Left renal pelvis (tissue), 4 donors: ENCODE results near the gene FRMPD2. TPM values are rescaled to one million over a fixed set of nuclear protein-coding genes. Genes with fewer than 3 reads are reported as not detected.
"Not testable (repeated sequence)": the region's sequence is repeated elsewhere in the genome, so short reads cannot be mapped to it uniquely, and the experiment has no call there.

Source experiments
- DNase-seq, 4 donors: peaks; one replicate each; pipeline ENCODE4 v3.0.0-alpha.2; 2013; ENCODE audit warnings: low read depth in 4 of 4, low spot score in 3 of 4
- polyA plus RNA-seq, 4 donors: library from polyadenylated mRNA; unstranded; fragments of 120-200 nt; gene quantifications; one replicate each; pipeline ENCODE4 v1.2.1, GENCODE V29; 2013; ENCODE audit not compliant: insufficient read length in 4 of 4

Gene FRMPD2
- polyA plus RNA-seq, 4 donors: 0.08 to 1.1 (median 0.50) TPM

DNA sequence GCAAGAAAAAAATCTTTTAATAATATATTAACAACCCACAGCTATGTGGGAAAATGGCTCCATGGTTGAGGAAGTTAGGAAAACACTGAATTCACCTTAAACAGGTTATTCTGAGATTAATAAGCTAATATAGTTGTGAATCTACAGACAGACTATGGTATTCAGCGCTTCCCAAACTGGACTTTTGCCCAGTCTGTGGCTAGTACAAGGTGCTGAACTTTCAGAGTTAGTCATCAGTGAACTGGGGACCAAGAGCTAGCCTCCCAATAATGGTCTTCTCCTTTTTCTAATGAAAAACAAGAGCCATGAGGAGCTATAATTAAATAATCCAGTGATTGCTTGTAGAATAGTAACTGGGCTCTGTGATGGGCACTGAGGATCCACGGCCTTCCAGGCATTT, 65.3 kb downstream of the FRMPD2 start:
- DNase-seq: no peak

DNA sequence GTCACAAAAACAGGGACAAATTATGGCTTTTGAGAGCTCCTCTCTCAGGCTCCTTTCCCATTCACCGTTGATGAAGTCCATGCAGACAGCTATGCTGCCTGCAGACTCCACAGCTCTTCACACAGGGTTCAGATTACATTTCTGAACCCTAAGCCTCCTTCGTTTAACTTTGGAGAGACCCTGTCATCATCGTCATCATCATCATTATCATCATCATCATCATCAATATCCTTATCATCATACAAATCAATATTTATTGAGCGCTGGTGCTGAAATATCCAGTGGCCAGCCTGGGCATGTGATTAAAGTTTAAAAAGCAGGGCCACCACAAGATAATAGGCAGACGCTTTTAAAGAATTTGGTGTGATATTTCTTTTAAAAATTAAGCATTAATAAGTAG, 66.6 kb downstream of the FRMPD2 start:
- no peak for DNase-seq

DNA sequence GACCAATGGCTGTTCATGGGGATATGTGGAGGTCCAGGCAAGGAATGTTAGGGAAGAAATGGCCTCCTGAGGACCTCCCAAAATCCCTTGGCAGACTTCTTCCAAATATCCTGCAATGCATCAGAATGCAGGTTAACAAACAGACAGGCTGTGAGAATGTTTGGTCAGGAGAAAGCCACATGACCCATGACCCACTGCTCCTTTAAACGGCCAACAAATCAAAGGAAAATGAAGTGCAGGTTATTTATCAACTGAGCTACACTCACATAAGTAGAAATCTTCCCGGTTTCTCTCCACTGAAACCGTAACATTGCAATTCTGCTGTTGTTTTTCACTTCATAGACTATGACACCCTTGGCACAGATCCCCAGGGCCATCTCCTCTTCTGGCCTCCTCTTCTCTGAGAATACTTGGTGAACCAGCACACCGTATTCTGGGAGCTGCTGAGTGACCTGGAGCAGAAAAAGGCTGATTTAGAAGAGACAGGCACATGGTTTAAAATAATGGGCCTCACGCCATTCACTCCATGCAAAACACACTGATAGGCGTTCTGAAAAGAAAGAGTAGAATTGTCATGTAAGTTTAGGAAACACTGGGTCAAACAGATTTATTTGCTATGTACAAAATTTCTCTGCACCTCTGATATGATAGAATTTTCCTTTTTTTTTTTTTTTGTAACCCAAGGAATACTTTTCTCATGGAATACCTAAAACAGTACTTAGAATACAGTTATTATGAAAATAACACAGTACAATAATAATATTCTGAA, 67.8 kb downstream of the FRMPD2 start:
- DNase-seq: no peak

DNA sequence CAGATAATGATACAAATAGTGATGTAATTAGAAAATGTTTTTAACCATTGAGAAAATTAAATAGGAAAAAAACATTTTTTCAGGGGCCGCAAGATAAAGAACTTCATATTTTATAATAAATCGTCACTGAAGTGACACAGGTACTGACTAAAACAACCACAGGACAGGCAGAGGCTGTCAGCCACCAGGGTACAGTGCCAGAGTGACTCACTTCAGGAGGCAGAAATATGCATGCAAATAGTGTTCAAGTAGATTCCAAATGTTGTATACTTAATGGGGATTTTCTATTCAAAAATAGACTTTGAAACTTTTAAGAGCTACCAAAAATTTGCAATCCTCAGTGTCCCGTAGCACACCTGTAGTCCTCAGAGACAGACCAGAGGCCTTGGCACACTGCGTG, 68.6 kb downstream of the FRMPD2 start:
- DNase-seq: no peak

DNA sequence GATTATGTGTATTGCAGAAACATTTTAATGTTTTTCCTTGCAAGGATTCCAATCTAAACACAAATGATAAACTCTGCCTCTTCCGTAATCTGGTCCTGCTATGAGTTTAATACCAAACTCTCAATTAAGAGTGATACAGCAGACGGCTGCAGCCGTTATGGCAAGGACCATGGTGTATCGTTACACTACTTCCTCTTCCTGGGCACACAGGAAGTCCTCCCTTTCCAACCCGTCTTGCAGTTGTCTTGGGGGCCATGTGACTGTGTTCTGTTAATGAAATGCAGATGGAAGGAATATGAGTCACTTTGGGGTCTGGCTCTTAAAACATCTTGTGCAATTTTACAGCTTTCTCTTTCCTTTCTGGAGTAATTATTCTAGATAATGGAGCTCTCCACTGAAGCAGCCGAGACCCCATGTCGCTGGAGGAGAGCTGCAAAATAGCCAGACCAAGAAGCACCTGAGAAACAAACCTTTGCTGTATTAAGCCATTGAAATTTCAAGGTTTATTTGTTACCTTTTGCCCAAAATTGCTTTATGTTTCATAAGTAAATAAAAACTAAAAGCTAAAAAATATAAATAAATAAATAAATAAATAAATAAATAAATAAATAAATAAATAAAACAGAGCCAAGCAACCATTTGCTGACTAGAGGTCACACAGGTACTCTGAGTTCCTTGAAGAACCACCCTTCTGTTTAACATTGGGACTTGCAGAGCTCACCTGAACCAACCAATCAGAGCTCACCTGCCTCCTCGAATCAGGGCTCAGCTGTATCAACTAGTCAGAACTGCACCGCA, 74.7 kb downstream of the FRMPD2 start:
- DNase-seq: no peak

DNA sequence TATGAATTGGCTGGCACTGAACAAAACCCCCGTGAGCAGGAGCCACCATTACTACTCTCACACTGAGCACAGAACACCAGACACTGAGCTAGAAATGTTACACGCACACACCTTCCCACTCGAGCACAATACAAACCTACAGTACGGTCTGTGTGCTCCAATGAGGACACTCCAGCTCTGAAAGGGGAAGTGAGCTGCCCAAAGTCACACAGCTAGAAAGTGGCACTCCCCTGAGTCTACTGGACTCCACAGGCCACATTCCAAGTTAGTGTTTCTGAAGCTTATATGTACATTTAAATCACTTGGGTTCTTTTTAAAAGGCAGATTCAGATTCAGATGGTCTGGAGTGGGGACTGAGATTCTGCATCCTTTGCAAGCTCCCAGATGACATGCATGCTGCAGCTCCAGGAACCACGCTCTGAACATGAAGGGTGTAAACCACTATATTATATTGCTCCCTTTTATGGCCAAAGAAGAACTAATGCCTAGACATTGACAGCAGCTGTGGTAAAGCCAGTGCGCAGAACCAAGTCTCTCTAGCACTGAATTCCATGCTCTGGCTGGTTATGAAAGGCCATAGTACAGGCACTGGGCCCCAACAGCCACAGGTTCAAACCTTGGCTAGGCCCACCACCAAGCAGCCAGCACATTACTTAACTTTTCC, 77.1 kb downstream of the FRMPD2 start:
- no peak for DNase-seq

DNA sequence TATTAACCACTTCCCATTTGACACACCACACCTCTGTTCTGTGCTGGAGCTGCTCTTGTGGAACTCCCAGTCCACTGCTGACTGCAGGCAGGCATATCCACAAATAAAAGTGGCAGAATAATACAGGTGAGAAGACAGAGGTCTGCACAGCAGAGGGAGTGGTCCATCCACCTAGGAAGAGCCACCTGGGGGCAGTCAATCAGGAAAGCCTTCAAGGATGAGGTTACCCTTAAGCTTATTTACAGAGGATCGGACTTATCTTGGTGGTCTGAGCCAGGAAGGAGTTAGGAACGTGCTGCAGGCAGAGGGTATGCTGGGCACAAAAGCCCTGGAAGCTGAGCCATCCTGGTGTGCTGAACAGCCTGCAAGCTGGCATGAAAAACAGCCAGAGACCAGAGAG, 78.7 kb downstream of the FRMPD2 start:
- no peak for DNase-seq

DNA sequence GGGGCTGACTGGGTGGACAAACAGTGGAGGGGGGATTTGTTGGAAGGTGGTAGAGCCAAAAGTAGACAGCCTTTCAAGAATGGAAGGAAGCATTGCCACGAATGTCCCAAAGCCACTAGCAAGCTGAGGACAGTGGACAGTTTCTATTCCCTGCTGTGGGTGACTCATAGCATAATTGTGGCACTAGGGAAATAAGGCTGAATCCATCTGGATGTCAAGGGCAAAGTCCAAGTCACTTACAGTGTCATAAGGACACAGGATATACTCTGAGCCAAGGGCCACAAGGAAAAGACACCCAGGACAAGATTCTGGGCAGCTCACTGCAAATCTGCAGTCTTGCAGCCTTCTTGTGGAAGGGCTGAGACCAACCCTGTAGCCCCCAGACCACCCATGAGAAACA, 79.7 kb downstream of the FRMPD2 start:
- no peak for DNase-seq

DNA sequence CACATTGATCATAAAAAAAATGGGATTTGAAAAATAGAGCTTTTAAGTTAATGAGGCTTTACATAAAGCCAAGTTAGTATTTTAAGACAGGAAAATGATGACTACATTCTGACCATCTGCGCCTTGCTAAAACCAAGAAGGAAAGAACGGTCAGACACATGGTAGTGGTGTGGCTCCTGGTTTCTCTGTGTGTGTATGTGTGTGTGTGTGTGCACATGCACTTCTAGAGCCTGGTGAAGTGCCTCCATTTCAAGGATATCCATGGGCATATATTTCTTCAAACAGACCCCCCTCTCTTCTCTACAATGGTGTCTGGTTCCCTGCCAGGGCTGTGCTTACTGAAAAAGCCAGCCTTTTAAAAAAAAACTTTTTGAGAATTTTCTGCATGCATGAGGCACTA, 80.9 kb downstream of the FRMPD2 start:
- DNase-seq: no peak

DNA sequence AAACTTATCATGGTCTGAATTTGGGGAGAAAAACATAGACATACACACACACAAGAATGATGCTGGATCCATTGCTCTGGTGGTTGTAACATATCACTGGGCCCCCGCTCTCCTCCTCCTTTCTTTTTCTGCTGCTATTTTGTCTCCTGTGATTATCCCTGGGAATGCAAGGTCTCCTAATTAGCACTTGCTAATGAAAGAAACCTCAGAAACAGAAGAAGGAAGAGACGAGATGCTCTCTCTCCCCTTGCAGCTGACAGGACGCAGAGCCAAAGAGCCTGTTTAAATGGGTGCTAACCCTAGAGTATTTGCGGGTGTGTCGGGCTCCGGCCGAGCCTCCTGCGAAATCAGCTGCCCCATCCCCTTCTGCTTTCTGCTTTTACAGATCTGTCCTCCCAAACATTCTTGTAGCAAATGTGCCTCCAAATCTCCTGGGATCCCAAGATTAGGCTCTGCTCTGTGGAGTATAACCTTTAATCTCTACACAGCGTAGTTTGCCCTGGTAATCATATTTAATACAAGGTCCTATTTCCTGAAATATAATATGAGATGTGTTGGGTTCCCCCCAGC, 81.5 kb downstream of the FRMPD2 start:
- DNase-seq: no peak

DNA sequence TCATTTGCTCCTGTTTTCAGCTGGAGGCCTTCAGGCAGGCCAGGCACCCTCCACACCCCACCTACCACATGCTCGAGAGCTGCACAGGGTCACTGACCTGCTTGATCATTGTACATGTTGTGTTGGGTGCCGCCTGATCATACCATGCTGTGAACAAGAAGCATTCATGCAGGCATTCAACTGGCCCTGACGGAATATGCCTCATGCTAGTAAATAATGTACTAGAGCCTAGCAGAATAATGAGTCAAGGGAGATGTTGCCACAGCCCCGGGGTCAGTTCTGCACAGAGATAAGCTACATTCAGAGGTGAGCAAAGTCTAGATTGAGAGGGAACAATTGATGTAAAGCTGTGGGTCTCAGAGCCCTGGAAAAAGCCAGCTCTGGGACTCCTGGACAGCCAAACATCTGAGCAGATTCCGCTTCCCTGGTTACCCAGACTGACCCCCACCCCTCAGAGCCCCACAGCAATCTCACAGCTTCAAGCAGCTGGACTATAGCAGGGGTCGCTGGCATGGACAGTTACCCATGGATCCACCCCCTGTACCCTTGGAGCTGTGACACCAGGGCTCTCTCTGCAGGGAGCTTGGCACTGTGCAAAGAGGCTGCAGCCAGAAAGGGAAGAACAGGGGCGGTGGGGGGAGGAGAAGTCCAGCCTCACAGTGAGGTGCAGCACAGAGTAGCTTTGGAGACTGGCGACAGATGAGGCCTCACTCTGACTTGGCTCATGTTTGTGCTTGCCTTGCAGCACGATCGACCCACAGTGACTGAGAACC, 86.6 kb downstream of the FRMPD2 start:
- no peak for DNase-seq

DNA sequence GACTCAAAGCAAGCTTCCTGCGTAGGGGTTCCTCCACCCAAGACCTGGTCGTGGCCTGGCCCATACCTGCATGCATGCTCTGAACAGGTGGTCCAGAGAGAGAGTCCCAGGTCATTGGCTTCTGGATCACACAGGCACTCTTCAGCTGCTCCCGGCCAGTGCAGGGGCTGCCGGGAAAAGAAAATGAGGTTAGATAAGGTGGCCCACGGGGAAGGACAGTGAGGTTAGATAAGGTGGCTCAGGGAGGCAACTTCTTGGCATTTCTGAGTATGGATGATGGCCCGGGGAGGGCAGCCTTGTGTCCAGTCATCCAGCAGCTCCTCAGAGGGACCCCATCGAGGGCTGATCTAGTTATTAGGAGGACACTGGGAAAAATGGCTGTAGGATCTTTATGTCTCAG, 87.4 kb downstream of the FRMPD2 start:
- no peak for DNase-seq

DNA sequence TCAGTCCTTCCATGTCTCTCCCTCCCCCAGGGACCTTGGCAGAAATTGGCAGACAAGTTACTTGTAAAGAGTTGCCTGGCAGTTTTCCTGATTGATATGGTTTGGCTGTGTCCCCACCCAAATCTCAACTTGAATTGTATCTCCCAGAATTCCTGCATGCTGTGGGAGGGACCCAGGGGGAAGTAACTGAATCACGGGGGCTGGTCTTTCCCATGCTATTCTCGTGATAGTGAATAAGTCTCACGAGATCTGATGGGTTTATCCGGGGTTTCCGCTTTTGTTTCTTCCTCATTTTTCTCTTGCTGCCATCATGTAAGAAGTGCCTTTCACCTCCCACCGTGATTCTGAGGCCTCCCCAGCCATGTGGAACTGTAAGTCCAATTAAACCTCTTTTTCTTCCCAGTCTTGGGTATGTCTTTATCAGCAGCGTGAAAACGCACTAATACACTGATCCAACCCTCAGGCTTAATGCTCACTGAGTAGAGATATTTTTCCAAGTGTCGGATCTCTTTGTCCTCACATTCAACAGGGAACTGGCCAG, 88.2 kb downstream of the FRMPD2 start:
- not testable (repeated sequence) for DNase-seq

DNA sequence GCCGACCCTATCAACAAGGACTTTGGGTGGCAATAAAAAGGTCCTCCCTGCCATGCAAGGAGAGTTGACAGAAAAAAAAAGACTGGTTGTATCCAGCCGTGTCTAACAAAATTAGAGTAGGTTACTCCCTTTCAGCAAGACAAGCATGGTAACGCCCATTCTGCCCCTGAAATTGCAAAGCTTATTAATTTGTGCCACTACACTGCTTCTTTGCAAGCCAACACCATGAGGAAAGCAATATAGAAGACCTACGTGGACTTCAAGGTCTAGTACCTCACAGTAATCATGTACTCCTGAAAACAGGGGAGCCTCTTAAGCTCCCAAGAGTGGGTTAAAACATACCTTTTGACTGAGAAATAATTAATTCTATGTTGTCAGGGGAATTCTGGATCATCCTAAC, 90.3 kb downstream of the FRMPD2 start:
- DNase-seq: no peak

DNA sequence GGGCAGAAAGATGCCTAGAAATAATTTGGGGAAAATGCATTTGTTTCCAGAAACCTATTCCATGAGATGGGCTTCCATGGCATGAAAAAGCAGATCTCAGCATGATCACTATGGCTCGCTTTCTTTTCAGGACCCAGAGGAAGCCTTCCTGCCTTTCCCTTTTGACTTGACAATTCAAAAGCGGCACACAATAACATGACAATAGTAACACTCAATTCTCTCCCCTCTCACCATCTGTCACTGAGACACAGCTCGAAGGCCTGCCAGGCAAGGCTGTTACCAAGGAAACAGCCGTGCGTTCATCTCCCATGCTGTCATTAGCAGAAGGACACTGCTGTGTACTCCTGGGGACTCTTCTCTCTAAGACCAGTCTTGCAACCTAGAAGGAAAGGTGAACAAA, 101.8 kb downstream of the FRMPD2 start:
- not testable (repeated sequence) for DNase-seq

DNA sequence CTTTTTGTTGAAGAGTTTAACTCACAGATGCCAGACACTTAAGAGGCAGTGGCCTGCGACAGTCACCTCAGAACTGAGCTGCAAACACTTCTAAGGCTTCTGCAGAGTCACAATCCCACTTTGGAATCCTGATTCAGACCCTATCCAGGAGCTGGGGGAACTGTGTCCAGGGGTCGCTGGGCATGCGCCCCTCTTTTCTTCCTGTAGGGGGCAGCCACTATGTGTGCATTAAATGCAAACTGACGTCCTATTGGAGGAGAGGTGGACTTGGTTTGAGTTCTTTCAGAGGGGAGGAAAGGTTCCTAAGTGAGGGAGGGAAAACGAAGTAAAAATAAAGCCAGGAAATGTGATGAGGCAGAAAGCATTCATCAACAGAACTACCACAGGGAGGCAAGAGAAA, 113.8 kb downstream of the FRMPD2 start:
- DNase-seq: not testable (repeated sequence)

DNA sequence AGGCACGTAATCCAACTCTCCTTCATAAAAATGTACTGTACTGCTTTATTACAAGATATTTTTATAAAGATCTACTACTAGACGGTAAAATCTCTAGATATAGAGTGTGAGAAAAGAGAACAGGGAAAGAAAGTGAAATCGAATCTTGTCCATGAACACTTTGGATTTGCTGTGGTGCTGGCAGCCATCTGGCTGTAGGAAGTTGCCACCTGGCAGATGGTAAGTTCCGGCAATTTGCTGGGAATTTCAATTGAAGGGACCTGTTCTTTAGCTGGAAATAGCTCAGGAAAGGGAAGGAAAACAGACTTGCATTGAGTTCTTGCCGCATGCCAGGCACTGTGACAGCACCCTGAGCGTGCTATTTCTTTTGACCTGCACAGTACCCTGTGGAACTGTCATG, 114.3 kb downstream of the FRMPD2 start:
- not testable (repeated sequence) for DNase-seq

DNA sequence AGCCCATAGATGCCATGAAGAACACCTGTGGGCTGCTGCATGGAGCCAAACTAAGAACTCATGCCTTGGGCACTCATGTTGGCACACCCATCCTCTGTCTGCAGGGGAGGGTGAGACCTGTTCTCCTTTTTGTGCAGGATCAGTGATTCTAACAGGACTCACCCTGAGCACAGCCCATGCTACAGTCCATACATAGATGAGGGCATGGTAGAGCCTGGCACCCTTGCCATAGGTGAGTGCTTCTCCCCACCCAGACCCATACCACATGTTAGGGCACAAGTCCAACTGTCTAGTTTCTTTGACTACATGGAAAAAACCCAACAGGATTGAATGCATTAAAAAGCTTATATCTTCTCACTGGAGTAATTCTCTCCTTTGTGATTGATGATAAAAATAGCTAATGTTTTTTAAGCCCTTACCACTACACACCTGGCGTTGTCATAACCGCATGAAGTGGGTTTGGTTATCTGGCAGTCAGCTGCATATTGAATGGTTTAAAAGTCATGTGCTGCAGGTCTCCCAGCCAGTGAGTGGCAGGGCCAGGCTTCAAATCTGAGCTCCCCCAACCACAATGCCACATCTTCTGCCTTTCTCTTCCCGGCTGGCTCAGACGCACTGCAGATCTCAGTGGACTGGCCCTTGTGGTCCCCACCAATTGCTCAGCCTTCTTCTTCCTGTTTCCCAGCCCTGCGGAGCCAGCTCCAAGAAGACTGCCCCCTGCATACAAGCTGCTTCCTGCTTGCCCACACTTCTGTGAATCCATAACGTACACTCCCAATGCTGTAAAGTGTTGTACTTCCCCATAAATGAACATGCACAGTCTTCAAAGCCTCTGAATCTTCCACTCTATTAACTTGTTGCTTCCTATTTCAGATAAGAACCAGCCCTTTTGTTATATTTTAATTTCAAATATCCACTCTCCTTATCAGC, 120.0 kb downstream of the FRMPD2 start:
- DNase-seq: not testable (repeated sequence)

DNA sequence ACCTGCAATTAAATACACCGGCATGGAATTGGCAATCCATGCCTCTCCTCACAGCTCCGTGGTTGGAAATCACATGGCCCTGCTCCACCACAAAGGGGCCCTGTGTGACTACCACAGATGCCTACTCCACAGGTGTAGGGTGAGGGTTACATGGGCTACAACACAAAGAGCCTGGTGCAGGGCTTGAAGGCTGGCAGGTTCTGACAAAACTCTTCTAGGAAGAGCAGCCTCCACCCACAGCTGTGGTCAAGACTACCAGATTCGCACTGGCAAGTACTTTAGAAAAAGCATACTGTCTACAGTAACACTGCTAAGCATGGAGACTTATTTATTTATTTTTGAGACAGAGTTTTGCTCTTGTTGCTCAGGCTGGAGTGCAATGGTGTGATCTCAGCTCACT, 126.9 kb downstream of the FRMPD2 start:
- not testable (repeated sequence) for DNase-seq
